IPS-18c (cell line): Measurements from ENCODE around the gene DYNLT1.
"Not testable (repeated sequence)": the region's sequence is repeated elsewhere in the genome, so short reads cannot be mapped to it uniquely, and the experiment has no call there.

Experiments used
- H3K4me3 ChIP-seq: 2 replicates; pipeline ENCODE4 v1.7.0; 2013; ENCODE audit warnings: low read depth, mild to moderate bottlenecking, low read length, moderate library complexity; ENCODE audit not compliant: insufficient read depth
- H3K9me3 ChIP-seq: one replicate; pipeline ENCODE4 v1.6.1; 2013; ENCODE audit warnings: mild to moderate bottlenecking, low read length, moderate library complexity; ENCODE audit not compliant: control insufficient read depth, insufficient read depth

The DYNLT1 gene

DNA sequence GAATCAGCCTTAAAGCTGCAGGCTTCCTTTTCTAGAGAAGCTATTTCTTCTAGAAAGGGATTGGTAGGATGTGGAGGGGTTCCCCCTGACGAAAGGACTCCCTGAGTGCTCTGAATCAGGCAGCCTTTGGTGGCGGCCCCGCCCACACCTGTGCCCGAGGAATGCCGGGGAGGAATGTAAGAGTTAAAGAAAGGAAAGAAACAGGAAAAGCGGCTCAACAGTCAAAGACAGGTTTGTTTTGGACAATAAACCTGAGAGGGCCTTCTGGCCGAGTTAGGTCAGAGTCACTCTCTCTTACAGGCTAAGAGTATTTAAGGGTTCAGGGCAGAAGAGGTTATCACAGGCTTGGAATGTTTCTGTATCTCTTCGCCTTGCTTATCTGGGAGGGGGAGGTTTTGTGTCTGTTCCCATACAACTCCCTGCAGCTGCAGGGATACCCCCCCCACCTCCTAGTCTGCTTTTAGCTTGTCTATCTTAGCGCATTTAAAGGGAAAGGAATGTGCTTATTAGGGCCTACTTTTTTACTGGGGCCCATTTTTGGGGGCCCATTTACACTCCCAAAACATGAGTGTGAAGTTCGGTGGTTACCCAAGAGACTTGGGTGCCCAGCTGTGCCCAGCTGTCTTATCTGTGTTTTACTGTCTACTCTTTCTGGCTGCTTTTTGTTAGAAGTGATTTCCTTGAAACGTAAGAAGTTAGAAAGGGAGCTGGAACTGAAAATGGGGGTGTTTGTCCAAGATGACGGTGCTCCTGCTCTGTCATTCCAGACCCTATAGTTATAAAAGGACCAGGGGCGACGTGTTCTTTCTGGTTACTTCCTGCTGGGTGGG lies 32.8 kb downstream of the DYNLT1 start:
- Histone ChIP-seq H3K9me3 (no peaks in the 10 kb centered on the region), H3K4me3 (no peak overlapping the region)

DNA sequence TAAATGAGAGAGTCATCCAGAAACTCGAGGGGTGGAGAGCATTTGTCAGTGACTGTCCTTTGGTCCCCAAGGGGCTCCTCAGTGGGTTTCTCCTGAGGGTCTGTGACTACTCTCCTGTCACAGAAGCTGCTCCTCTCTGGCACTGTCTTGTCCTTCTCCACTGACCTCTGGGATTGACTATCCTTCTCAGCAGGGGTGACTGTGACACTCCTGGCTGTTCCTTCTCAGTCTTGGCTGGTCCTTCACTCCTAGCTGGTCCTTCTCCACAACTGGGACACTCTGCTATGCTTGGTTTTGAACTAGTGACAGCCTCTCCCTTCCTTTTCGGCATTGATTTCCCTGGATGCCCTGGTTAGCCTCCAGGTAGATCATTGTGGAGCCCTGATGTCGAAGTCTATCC lies 33.5 kb downstream of the DYNLT1 start:
- H3K9me3 ChIP-seq = no peaks in the 10 kb centered on the region
- no peak overlapping the region for H3K4me3 ChIP-seq

DNA sequence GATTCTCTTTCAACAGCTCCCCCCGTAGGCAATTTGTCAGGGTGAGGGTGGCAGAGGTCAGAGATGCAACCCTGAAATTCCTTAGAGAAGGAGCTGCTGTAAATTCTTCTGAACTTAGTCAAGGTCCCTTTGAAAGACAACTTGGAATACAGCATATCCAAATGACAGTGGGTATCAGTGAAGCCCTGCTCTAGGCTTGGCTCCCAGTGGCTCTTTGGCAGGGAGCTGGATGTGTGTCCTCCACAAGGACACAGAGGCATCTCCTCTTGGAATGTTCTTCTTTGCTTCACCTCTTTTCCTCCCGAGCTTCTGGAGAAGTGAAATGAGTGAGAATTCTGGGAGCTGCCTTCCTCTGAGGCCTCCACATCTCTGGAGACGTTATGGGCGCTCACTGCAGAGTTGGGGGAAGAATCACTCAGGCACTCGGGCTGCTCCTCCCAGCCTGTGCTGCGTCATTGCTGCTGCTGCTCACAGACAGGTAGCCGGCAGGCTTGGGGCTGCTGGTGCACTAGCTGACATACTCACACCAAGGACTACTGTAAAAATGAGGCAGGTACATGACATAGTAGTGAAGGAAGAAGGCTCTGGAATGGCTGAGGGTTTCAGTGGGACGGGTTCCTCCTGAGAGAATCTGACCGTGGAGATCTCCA lies 34.1 kb downstream of the DYNLT1 start:
- Histone ChIP-seq H3K9me3 (peaks cover 2% of the 10 kb centered on the region), H3K4me3 (no peak overlapping the region)

DNA sequence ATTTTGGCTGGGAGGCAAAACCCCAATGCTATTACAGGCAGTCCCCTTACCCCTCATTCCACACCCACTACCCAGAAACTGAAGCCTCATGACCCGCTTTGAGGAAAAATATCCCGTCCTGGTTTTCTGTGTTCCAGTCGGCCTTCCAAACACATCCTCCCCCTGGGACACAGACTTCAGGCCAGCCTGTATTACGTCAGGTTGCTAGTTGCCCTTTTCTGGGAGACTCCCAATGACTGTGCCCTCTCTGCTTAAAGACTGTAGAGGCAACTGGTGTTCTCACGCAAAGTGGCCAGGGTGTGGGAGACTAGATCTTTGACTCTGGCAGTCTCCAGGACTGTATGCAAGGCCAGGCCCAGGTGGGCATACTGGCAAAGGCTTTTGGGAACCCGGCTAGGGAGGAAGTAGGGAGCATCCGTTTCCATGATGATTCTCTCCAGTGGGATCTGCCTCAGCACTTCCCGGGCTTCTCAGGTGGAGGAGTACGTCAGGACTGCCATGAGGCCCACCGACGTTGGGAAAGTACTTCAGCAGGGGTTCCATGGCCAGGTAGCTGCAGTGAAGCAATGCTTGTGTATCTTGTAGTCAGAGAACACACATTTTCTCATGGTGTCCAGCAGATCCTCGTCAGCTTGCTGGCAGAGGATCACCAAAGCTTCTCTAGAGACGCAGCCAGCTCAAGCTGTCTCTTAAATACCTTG lies 34.9 kb downstream of the DYNLT1 start:
- peaks cover 2% of the 10 kb centered on the region for H3K9me3 ChIP-seq

DNA sequence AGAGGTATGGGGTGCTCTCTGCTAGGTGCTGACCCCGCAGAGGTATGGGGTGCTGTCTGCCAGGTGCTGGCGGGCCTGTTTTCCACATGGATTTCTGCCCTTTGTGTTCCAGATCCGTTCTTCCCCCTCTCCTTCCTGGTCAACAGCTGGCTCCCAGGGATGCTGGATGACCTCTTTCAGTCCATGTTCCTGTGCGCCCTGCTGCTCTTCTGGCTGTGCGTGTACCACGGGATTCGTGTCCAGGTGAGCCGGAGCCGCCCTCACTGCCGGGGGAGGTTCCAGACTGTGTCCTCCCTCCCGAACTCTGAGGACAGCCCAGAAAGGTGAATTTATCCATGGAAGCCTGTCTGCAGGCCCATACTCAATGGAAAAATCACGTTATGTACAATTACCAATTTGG lies 36.3 kb downstream of the DYNLT1 start:
- no peak overlapping the region for H3K4me3 ChIP-seq
- H3K9me3 ChIP-seq = peaks cover 2% of the 10 kb centered on the region

More for the DNA sequence above, 34.9 kb downstream of the DYNLT1 start:
- no peak overlapping the region for H3K4me3 ChIP-seq

DNA sequence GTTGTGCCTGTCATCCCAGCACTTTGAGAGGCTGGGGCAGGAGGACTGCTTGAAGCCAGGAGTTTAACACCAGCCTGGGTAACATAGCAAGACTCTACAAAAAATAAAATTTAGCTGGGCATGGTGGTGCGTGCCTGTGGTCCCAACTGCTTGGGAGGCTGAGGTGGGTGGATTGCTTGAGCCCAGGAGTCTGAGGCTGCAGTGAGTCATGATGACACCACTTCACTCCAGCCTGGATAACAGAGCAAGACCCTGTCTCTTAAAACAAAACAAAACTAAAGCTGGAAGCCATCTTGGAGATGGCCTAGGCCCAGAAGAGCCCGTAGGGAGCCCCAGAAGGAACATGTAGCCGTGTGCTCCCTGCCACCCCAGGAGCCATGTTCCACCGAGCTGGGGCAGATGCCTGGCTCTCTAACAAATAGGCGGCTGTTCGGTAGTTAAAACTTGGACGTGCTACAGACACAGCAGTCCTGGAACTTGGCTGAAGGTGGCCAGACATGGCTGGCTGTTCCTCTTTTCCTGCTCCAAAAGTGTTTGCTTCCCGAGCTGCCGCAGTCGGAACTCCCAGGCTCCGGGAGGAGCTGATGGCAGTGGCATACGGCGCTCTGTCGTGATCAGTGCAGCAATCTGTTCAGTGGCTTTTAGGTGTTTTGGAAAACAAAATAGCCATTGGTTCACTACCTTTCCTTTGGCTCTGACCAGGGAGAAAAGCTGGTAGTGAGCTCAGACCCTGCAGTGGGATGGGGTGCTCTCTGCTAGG lies 37.0 kb downstream of the DYNLT1 start:
- no peak overlapping the region for H3K4me3 ChIP-seq

DNA sequence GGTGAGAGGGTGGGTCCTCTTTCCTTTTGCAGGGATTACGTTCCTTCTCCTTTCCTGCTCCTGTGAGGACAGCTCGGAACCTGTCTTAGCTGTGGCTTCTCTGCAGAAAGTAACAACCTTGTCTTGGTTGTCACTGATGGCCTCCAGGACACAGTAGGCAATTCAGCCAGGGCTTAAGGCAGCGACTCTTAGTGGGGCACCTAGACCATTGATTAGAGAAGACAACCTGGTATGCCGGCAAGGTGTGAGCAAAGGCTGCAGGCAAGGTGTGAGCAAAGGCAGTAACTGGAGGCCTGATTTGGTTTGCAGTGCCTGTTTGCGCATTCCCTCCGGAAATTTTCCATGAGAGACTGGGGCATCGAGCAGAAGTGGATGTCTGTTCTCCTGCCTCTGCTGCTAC lies 37.6 kb downstream of the DYNLT1 start:
- Histone ChIP-seq H3K4me3 (no peak overlapping the region), H3K9me3 (peaks cover 2% of the 10 kb centered on the region)

More for the DNA sequence above, 37.0 kb downstream of the DYNLT1 start:
- peaks cover 2% of the 10 kb centered on the region for H3K9me3 ChIP-seq

DNA sequence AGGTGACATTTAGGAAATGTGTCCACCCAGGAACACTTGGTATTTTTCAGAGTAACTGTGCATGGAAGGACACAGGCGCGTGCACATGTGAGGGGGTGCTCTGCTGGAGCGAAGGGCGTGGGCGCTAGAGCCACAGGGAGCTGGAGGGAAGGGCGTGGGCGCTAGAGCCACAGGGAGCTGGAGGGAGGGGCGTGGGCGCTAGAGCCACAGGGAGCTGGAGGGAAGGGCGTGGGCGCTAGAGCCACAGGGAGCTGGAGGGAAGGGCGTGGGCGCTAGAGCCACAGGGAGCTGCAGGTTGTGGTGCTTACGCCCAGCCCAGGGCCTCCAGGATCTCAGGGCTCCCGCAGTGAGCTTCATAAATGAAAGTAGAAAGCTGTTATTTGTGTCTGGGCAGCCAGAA lies 38.5 kb downstream of the DYNLT1 start:
- H3K4me3 ChIP-seq, H3K9me3 ChIP-seq: not testable (repeated sequence)

DNA sequence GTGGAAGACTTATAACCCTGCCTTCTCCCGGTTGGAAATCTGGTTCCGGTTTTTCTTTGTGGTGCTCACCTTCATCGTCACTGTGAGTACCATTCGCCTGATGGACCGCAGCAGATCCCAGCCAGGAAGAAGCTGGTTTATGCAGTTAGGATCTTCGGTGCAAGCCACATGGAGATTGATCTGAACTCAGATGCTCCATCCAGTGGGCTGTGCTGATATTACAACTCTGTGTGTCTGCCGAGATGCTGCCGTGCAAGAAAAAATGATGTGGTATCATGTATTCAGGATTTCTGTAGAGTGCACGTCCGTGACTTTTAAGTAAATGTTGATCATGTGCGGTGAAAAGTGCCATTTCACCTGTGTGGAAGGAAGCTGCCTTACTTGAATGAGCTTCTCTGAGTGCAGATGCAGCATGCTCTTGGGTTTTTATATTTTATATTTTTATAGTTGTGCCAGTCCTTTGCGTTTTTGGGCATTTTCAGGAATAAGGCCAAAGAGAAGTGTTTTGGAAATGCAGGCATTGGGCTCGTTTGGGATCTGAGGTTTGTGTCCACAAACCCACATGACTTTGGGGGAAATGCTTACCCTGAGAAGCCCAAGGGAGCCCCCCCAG lies 39.2 kb downstream of the DYNLT1 start:
- Histone ChIP-seq H3K9me3 (peaks cover 2% of the 10 kb centered on the region), H3K4me3 (no peak overlapping the region)

DNA sequence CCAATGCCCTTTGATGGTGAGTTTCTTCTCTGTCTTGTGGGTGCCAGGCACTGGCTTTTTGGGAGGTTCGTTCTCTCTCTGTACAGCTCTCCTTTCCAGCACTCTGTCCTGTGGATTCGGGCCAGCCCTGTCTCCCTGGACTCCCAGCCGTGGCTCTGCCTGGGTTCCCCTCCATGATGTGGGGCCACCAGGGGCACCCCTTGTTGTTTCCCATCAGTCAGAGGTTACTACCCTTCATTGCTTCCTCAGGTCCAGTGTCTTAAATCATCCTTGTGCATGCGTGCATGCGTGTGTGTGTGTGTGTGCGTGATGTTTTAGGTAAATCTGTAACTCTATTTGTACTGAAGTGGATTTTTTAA lies 40.5 kb downstream of the DYNLT1 start:
- Histone ChIP-seq H3K4me3 (no peak overlapping the region), H3K9me3 (peaks cover 2% of the 10 kb centered on the region)

DNA sequence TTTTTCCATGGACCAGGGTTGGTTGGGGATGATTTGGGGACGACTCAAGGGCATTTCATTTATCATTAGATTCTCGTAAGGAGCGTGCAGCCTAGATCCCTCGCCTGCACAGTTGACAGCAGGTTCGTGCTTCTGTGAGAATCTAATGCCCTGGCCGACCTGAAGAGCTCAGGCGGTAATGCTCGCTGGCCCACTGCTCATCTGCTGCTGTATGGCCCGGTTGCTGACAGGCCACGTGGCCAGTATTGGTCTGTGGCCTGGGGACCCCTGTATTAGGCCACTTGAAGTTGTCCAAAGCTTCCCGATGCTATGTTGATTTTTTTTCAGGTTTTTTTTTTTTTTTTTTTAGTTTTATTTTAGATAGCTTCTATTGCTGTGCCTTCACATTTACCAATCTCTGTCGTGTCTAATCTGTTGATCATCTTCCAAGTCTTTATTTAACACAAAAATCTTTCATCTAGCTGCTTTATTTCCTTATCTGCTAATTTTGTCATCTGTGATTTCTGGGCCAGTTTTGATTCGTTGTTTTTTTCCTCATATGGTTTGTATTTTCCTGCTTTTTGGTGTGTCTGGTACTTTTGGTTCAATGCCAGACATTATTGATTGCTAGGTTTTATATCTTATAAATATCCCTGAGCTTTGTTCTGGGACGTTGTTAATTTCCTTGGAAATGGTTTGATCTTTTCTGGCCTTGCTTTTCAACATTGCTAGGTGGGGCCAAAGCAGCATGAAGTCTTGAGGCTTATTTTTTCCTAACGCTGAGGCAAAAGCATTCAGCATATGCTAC lies 41.1 kb downstream of the DYNLT1 start:
- Histone ChIP-seq H3K4me3 (no peak overlapping the region), H3K9me3 (peaks cover 2% of the 10 kb centered on the region)

DNA sequence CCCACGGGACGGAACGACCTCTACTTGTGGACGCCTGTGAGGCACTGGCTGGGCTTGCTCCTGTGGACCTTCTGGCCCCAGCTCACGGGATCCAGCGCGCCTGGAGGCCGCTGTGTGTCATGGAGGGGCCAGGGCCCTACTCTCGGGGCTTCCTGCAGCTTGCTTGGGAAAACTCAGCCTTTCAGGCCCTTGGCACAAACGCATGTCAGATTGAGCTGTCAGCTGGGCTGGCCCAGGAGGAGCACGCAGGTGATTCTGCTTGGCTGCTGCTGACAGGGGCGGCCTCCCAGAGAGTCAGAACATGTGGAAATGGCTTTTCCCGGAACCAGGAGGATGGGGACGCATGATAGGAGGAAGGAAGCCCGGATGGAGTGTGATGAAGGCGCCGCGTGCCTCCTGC lies 44.9 kb downstream of the DYNLT1 start:
- no peaks in the 10 kb centered on the region for H3K9me3 ChIP-seq
- H3K4me3 ChIP-seq = no peak overlapping the region; the same call in 1 of the 2 replicates

DNA sequence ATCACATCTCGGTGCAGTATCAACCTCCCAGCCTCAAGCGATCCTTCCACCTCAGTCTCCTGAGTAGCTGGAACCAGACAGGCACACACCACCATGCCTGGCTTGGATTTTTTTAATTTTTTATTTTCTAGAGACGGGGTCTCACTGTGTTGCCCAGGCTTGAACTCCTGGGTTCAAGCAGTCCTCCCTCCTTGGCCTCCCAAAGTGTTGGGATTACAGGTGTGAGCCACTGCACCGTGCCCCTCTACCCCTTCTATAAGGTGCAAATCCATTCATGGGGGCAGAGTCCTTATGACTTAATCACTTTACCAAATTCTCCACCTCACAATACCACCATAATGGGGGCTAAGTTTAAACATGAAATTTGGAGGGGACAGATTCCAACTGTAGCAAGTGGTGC lies 47.0 kb downstream of the DYNLT1 start:
- H3K9me3 ChIP-seq = no peaks in the 10 kb centered on the region
- no peak overlapping the region for H3K4me3 ChIP-seq

DNA sequence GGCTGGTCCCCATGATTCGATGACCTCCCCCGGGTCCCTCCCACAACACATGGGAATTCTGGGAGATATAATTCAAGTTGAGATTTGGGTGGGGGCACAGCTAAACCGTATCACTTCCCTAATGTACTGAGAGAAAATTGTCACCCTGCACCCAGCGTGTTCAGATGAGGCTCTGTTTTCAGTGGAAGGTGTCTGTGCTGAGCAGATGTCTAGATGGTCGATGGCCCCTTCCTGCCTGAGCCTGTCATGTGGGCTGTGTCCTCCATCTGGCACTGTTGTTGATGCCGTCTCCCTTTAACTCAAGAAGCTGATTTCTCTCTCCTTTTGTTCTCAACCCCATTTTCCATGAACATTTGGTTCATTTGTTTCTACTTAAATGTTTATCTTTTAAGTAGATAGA lies 47.7 kb downstream of the DYNLT1 start:
- Histone ChIP-seq H3K9me3 (no peaks in the 10 kb centered on the region), H3K4me3 (no peak overlapping the region)

DNA sequence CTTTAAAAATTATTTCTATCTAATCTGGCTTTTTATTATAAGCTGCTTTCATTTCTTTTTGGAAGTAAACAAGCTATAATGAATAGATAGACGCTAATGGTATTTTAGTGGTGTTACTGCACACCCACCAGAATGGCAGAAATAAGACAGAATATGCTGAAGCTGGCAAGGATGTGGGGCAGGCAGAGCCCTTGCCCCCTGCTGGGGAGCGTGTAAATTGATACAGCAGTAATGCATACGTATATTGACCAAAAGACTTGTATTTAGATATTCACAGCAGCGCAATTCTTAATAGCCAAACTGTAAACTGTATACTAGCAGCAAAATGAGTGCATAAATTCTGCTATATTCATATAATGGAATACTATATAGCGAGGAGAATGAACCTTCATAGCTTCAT lies 49.3 kb downstream of the DYNLT1 start:
- H3K4me3 ChIP-seq = no peak overlapping the region
- H3K9me3 ChIP-seq = no peaks in the 10 kb centered on the region

DNA sequence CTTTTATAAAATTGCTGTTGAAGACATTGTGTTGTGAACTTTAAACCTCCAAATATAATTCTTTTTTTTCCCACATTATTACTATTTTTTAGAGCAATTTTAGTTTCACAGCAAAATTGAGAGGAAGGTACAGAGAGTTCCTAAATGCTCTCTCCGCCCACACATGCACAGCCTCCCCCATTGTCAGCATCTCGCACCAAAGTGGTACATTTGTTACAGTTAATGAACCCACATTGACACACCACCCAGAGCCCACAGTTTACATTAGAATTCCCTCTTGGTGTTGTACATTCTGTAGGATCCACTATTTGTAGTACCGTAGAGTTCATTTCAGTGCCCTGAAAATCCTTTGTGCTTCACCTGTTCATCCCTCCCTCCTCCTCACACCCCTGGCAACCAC lies 50.9 kb downstream of the DYNLT1 start:
- Histone ChIP-seq H3K4me3 (no peak overlapping the region), H3K9me3 (no peaks in the 10 kb centered on the region)
